Esophagus squamous epithelium (tissue), 5 donors: ENCODE data around the gene STK24. TPM values are rescaled to one million over a fixed set of nuclear protein-coding genes. Genes with fewer than 3 reads are reported as not detected.
"Not testable (repeated sequence)": the region's sequence is repeated elsewhere in the genome, so short reads cannot be mapped to it uniquely, and the experiment has no call there.

Experiments
- DNase-seq: peaks from one replicate; lab custom pipeline; 2025; lab: John Stamatoyannopoulos, UW
- H3K27ac ChIP-seq, 4 donors: fragments of 200-600 bp; sonication (generic); one replicate each; pipeline ENCODE4 v1.5.1; 2016 to 2019; ENCODE audit warnings: mild to moderate bottlenecking in 1 of 4
- H3K27me3 ChIP-seq, 4 donors: fragments of 200-600 bp; sonication (generic); 1 replicate in 3 of 4; 2 replicates in 1 of 4; pipeline versions ENCODE4 v1.5.1 to v1.6.0; 2017 to 2021; ENCODE audit warnings: antibody characterized with exemption in 1 of 4
- H3K36me3 ChIP-seq, 3 donors: fragments of 200-600 bp; sonication (generic); one replicate each; pipeline ENCODE4 v1.5.1; 2016 to 2019
- H3K4me1 ChIP-seq, 3 donors: fragments of 200-600 bp; sonication (generic); one replicate each; pipeline ENCODE4 v1.5.1; 2017 to 2019
- H3K4me3 ChIP-seq, 4 donors: fragments of 200-600 bp; sonication (generic); 1 replicate in 3 of 4; 2 replicates in 1 of 4; pipeline ENCODE4 v1.5.1; 2016 to 2019; ENCODE audit warnings: mild to moderate bottlenecking in 2 of 4, moderate library complexity in 1 of 4
- H3K9me3 ChIP-seq, 3 donors: fragments of 200-600 bp; sonication (generic); one replicate each; pipeline ENCODE4 v1.5.1; 2016 to 2019
- POLR2A ChIP-seq, 4 donors: fragments of 450-650 bp; IDR thresholded peaks; one replicate each; pipeline ENCODE4 v1.6.1; 2017; ENCODE audit warnings: antibody characterized with exemption in 4 of 4, mild to moderate bottlenecking in 4 of 4, moderate library complexity in 3 of 4
- WGBS, 2 donors: methylation state at CpG; one replicate each; pipeline ENCODE4 v1.1.5; 2018; 5-methylcytosine and 5-hydroxymethylcytosine counted together
- intact Hi-C: fragments of 100-400 bp; cut with DNase I; formaldehyde crosslinking; loops from one replicate; pipeline ENCODE4 v1.15.0; 2022
- total RNA-seq, 4 donors: library from RNA; depleted of rRNA; stranded (reverse); fragments of >200 nt; gene quantifications; one replicate each; pipeline ENCODE4 v1.1.0, GENCODE V29; 2016
- TF ChIP-seq, protein P1 (sequence below), 6 experiments: fragments of 450-650 bp in 4 of 6; fragments of 200-600 bp in 2 of 6; sonication (generic) in 2 of 6; IDR thresholded peaks; one replicate each; pipeline ENCODE4 v1.5.1; 2016 to 2019; ENCODE audit warnings: antibody characterized with exemption in 6 of 6, mild to moderate bottlenecking in 4 of 6, moderate library complexity in 4 of 6
- donor health status: DM: yes; HTN: yes; CAD: no.

STK24 gene
- total RNA-seq, 4 donors from 2014 or later = 119 to 156 (median 130) TPM

DNA sequence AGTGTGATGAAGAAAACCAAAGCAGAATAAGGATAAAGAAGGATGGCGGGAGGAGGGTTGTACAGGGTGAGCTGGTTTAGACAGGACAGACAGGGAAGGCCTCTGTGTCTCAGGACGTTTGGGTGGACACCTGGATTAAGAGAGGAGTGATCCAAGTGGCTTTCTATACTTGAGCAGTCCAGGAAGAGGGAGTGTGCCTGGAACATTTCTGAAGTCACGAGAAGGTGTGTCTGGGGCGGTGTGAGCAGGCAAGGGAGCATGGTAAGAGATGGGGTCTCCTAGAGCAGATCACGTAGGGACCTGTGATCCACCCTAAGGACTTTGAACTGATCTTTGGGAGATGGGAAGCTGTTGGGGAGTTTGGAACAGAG lies 15.4 kb upstream of the STK24 start:
- Histone ChIP-seq H3K36me3 (no peaks in the 10 kb centered on the region), H3K9me3 (peaks cover 0 to 5% (median 0%) of the 10 kb centered on the region in 3 donors), H3K27me3 (no peaks in the 10 kb centered on the region), H3K27ac (no peak overlapping the region), H3K4me3 (no peak overlapping the region), H3K4me1 (no peaks in the 10 kb centered on the region)
- DNase-seq = no peak
- 72 to 73% methylated on average over 5 of the region's 5 CpGs for WGBS, 2 donors
- intact Hi-C loops = no loop called here
- TF ChIP-seq, protein P1, sequence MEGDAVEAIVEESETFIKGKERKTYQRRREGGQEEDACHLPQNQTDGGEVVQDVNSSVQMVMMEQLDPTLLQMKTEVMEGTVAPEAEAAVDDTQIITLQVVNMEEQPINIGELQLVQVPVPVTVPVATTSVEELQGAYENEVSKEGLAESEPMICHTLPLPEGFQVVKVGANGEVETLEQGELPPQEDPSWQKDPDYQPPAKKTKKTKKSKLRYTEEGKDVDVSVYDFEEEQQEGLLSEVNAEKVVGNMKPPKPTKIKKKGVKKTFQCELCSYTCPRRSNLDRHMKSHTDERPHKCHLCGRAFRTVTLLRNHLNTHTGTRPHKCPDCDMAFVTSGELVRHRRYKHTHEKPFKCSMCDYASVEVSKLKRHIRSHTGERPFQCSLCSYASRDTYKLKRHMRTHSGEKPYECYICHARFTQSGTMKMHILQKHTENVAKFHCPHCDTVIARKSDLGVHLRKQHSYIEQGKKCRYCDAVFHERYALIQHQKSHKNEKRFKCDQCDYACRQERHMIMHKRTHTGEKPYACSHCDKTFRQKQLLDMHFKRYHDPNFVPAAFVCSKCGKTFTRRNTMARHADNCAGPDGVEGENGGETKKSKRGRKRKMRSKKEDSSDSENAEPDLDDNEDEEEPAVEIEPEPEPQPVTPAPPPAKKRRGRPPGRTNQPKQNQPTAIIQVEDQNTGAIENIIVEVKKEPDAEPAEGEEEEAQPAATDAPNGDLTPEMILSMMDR (IDR thresholded peaks at IDR 0.05) = no peak
- TF ChIP-seq POLR2A (IDR thresholded peaks at IDR 0.05) = no peak

DNA sequence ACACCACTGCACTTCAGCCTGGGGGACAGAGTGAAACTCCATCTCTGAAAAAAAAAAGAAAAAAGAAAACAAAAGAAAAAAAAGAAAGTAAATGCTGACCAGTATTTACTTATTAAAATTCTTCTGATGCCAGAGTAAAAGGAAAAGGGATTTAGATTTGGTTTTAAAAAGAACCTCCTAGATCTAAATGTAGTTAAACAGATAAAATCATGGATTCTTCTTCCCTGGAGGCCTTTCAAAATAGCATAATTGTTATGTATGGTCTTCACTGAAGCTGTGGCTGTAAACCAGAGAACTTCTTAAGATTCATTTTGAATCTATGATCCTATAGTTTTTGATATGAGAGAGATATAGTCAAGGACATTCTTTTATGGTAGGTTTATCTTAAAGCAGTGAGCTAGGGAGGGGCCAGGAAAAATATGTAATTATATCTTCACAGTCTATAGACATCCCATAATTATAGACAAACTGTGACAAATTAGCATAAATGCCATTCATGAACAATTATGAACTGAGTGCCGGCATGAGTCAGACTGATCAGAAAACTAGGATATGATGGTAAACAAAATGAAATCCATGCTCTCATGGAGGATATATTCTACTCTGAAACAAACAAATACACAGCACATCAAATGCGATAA lies 14.9 kb upstream of the STK24 start:
- no peak for DNase-seq
- H3K27ac ChIP-seq = no peak overlapping the region
- WGBS, 2 donors = 88 to 91% methylated on average over 2 of the region's 2 CpGs
- peaks cover 0 to 5% (median 0%) of the 10 kb centered on the region in 3 donors for H3K9me3 ChIP-seq
- no peaks in the 10 kb centered on the region for H3K36me3 ChIP-seq
- TF ChIP-seq, protein P1 (IDR thresholded peaks at IDR 0.05) = no peak
- TF ChIP-seq POLR2A (IDR thresholded peaks at IDR 0.05) = no peak
- H3K27me3 ChIP-seq = no peaks in the 10 kb centered on the region
- intact Hi-C loops = no loop called here
- no peak overlapping the region for H3K4me3 ChIP-seq
- no peaks in the 10 kb centered on the region for H3K4me1 ChIP-seq

DNA sequence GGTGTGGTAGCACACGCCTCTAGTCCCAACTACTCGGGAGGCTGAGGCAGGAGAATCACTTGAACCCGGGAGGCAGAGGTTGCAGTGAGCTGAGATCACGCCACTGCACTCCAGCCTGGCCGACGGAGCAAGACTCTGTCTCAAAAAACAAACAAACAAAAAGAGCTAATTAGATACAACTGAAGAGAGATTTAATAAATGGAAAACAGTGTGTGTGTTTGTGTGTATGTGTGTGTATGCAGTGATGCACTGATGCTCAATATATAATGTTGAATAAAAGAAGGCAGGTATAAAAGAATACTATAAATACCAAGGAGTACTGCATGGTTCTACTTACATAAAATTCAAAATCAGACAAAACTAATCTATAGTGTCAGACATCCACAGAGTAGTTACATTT lies 13.6 kb upstream of the STK24 start:
- H3K4me3 ChIP-seq, H3K27ac ChIP-seq, intact Hi-C loops, H3K9me3 ChIP-seq, H3K36me3 ChIP-seq, H3K27me3 ChIP-seq, DNase-seq: not testable (repeated sequence)
- WGBS, 2 donors = 88 to 92% methylated on average over 6 of the region's 6 CpGs
- H3K4me1 ChIP-seq = peaks cover 5 to 14% (median 6%) of the 10 kb centered on the region in 3 donors

DNA sequence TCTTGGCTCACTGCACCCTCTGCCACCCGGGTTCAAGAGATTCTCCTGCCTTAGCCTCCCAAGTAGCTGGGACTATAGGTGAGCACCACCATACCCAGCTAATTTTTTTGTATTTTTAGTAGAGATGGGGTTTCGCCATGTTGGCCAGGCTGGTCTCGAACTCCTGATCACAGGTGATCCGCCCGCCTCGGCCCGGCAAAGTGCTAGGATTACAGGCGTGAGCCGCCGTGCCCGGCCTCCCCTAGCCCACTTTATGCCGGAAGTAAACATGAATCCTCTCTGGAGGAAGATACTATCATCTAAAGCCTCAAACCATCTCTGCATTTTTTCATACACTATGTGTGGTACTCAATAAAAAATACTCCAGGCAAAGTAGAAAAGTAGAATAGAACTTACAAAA lies 12.6 kb upstream of the STK24 start:
- H3K4me1 ChIP-seq = peaks cover 11 to 23% (median 15%) of the 10 kb centered on the region in 3 donors
- H3K9me3 ChIP-seq, DNase-seq, H3K4me3 ChIP-seq, H3K36me3 ChIP-seq, H3K27ac ChIP-seq, H3K27me3 ChIP-seq: not testable (repeated sequence)
- WGBS, 2 donors = 88 to 94% methylated on average over 12 of the region's 12 CpGs
- intact Hi-C loops = loop anchor here (5.0 kb wide), 1 partner anchor 68 kb away; no protein-coding TSS in a partner anchor

DNA sequence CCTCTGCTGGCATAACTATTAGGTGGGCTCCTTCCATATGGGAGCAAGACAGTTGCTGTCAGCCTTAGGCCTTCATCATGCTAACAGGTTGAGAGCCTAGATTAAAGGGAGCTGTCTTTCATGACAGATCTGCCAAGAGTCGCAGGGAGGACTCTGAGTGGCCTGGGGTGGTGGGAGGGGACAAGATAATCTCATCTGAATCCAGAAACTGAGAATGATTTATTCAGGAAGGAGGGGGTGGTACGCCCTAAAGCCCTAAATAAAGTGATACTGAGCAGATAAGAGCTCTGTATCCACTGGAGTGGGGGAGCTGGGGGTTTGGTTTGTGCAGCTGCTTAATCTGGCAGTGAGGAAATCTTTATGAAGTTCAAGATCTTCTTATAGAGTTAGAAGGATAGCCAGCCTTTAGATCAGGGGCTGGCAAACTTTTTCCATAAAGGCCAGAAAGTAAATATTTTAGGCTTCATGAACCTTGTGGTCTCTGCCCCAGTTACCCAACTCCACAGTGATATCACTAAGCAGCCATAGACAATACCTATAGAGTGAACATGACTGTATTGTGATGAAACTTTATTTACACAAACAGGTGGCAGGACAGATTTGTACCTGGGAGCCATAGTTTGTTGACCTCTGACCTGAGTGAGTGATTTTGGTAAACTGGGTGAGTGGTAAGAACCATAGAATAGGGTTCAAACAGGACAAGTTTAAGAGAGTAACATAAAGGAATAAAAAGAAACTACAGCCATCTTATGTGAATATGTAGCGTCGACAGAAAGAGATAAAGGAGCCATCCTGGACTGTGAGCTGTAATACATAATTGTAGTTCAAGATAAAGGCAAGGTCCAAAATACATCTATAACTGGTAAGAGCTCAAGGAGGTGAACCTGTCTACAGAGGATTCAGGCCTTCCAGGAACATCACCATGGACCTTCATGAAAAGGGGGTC lies 9.8 kb upstream of the STK24 start:
- TF ChIP-seq, protein P1 (IDR thresholded peaks at IDR 0.05) = no peak
- TF ChIP-seq POLR2A (IDR thresholded peaks at IDR 0.05) = no peak
- intact Hi-C loops = loop anchor here (5.0 kb wide), 1 partner anchor 71 kb away; no protein-coding TSS in a partner anchor
- 79 to 80% methylated on average over 4 of the region's 4 CpGs for WGBS, 2 donors
- no peaks in the 10 kb centered on the region for H3K27me3 ChIP-seq
- peaks cover 20 to 52% (median 25%) of the 10 kb centered on the region in 3 donors for H3K4me1 ChIP-seq
- H3K27ac ChIP-seq = no peak overlapping the region
- no peaks in the 10 kb centered on the region for H3K36me3 ChIP-seq
- peaks cover 0 to 5% (median 0%) of the 10 kb centered on the region in 3 donors for H3K9me3 ChIP-seq
- no peak for DNase-seq
- H3K4me3 ChIP-seq = no peak overlapping the region

DNA sequence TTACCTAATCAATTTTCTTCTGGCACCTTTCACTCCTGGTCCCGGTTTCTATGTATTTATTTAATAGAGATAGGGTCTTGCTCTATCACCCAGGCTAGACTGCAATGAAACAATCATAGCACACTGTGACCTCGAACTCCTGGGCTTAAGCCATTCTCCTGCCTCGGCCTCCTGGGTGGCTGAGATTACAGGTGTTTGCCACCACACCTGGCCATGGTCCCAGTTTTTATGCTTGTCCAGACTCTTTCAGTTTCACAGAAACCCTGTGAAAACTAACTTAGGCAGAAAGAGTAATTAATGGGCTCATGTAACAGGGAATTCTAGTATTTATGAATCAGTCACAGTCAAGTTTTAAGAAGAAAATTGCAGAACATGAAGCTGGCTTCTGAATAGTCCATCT lies 9.0 kb upstream of the STK24 start:
- 68% methylated on average over 3 of the region's 3 CpGs for WGBS, 2 donors
- Histone ChIP-seq H3K27me3 (no peaks in the 10 kb centered on the region), H3K4me3 (no peak overlapping the region), H3K9me3 (peaks cover 0 to 5% (median 0%) of the 10 kb centered on the region in 3 donors), H3K36me3 (no peaks in the 10 kb centered on the region), H3K27ac (peak overlapping the region in 2 of 4 donors; percentile 70 to 74), H3K4me1 (peaks cover 21 to 59% (median 28%) of the 10 kb centered on the region in 3 donors)
- TF ChIP-seq POLR2A (IDR thresholded peaks at IDR 0.05) = no peak
- TF ChIP-seq, protein P1 (IDR thresholded peaks at IDR 0.05) = no peak
- intact Hi-C loops = loop anchor here (5.0 kb wide), 1 partner anchor 71 kb away; no protein-coding TSS in a partner anchor
- DNase-seq = no peak
